K562 (cell line): ENCODE measurements around the gene PALMD. TPM values are rescaled to one million over a fixed set of nuclear protein-coding genes. Genes with fewer than 3 reads are reported as not detected.

ENCODE experiments used
- BHLHE40 ChIP-seq: IDR thresholded peaks from 2 replicates; pipeline ENCODE4 v1.6.1; 2011; ENCODE audit warnings: low read length, improper control_type of control experiment
- BMI1 ChIP-seq: fragments of 150-350 bp; IDR thresholded peaks from 2 replicates; pipeline ENCODE4 v1.6.1; 2014; ENCODE audit warnings: low read length
- C11orf30 ChIP-seq: fragments of 450-650 bp; IDR thresholded peaks from 2 replicates; pipeline ENCODE4 v1.6.1; 2016; ENCODE audit warnings: low read depth, mild to moderate bottlenecking
- CEBPB ChIP-seq: fragments of 450-650 bp; IDR thresholded peaks from 2 replicates; pipeline ENCODE4 v1.6.1; 2016; ENCODE audit warnings: missing genetic modification characterization, missing compliant biosample characterization
- CEBPG ChIP-seq, 3 experiments: fragments of 200-800 bp in 1 of 3; sonication (Bioruptor generic) in 1 of 3; sonication (generic) in 1 of 3; formaldehyde crosslinking in 1 of 3; IDR thresholded peaks in 2 of 3; conservative IDR thresholded peaks in 1 of 3; 2 replicates each; pipeline versions ENCODE4 v1.6.1 to v1.8.0; 2016 to 2022; ENCODE audit warnings: missing compliant biosample characterization in 2 of 3, missing genetic modification characterization in 2 of 3, mild to moderate bottlenecking in 1 of 3, missing genetic modification reagents in 1 of 3
- EZH2 ChIP-seq: IDR thresholded peaks from 2 replicates; pipeline ENCODE4 v1.6.1; 2012; ENCODE audit warnings: low read depth, mild to moderate bottlenecking, inconsistent platforms, low read length, borderline replicate concordance
- FOXK2 ChIP-seq, 2 experiments: fragments of 450-650 bp; IDR thresholded peaks in 1 of 2; conservative IDR thresholded peaks in 1 of 2; 2 replicates each; pipeline ENCODE4 v1.6.1; 2016; ENCODE audit warnings: low read depth in 2 of 2, mild to moderate bottlenecking in 1 of 2
- FOXO4 ChIP-seq: fragments of 450-650 bp; formaldehyde crosslinking; IDR thresholded peaks from 2 replicates; pipeline ENCODE4 v1.4.0; 2020; ENCODE audit warnings: mild to moderate bottlenecking, moderate library complexity
- ILF3 ChIP-seq: fragments of 450-650 bp; IDR thresholded peaks from 2 replicates; pipeline ENCODE4 v1.6.1; 2018; ENCODE audit warnings: antibody characterized with exemption, mild to moderate bottlenecking, moderate library complexity, borderline replicate concordance
- MED1 ChIP-seq: sonication (generic); formaldehyde crosslinking; IDR thresholded peaks from 2 replicates; pipeline ENCODE4 v1.8.1; 2023; ENCODE audit warnings: missing genetic modification reagents, borderline replicate concordance
- MTA2 ChIP-seq: fragments of 450-650 bp; IDR thresholded peaks from 2 replicates; pipeline ENCODE4 v1.6.1; 2016; ENCODE audit warnings: low read depth
- NCOR1 ChIP-seq: fragments of 450-650 bp; IDR thresholded peaks from 2 replicates; pipeline ENCODE4 v1.6.1; 2016; ENCODE audit warnings: mild to moderate bottlenecking, moderate library complexity
- RBM14 ChIP-seq: fragments of 200-400 bp; formaldehyde crosslinking; IDR thresholded peaks from 2 replicates; pipeline ENCODE4 v1.6.1; 2018; ENCODE audit warnings: low read depth, mild to moderate bottlenecking, low read length, moderate library complexity, borderline replicate concordance; ENCODE audit not compliant: insufficient read depth
- SMAD2 ChIP-seq: fragments of 150-350 bp; IDR thresholded peaks from 2 replicates; pipeline ENCODE4 v1.6.1; 2014; ENCODE audit warnings: low read depth, mild to moderate bottlenecking, low read length
- ZNF197 ChIP-seq: fragments of 200-800 bp; sonication (Bioruptor generic); IDR thresholded peaks from 2 replicates; pipeline ENCODE4 v1.6.1; 2016; ENCODE audit warnings: low read depth, missing genetic modification characterization, missing compliant biosample characterization
- ZNF239 ChIP-seq: fragments of 250-450 bp; sonication (Bioruptor Pico); IDR thresholded peaks from 2 replicates; pipeline ENCODE4 v1.4.0; 2020; ENCODE audit warnings: mild to moderate bottlenecking
- ZNF449 ChIP-seq: fragments of 250-450 bp; sonication (Bioruptor Pico); IDR thresholded peaks from 2 replicates; pipeline ENCODE4 v1.8.0; 2022; ENCODE audit warnings: moderate library complexity, mild to moderate bottlenecking, inconsistent platforms
- ZNF644 ChIP-seq: fragments of 200-800 bp; sonication (Bioruptor generic); IDR thresholded peaks from 2 replicates; pipeline ENCODE4 v1.6.1; 2016; ENCODE audit warnings: low read depth, missing genetic modification characterization, missing compliant biosample characterization
- polyA plus RNA-seq, 8 experiments: library from polyadenylated mRNA; depleted of rRNA in 4 of 8; stranded (reverse) in 5 of 8; unstranded in 3 of 8; fragments of >200 nt; fragmentation: Nextera tagmentation in 2 of 8; fragmentation: Illumina TruSeq in 1 of 8; extraction: Ambion mirVana in 2 of 8; extraction: Trizol in 1 of 8; gene quantifications; 2 replicates each; pipeline versions ENCODE4 v1.2.1 to v1.2.3, GENCODE V29; 2011 to 2014; ENCODE audit warnings: inconsistent platforms in 1 of 8, missing spikeins in 1 of 8
- total RNA-seq, 7 experiments: library from RNA; depleted of rRNA in 6 of 7; stranded (reverse); fragments of >200 nt in 6 of 7; fragmentation: Illumina TruSeq in 2 of 7; extraction: Trizol in 2 of 7; gene quantifications; 2 replicates each; pipeline versions ENCODE4 v1.2.1 to v1.2.3, GENCODE V29; 2011 to 2021; ENCODE audit warnings: low replicate concordance in 1 of 7
- TF ChIP-seq, protein P1 (sequence below): fragments of 250-450 bp; sonication (Bioruptor Pico); IDR thresholded peaks from 2 replicates; pipeline ENCODE4 v1.8.0; 2021; ENCODE audit warnings: moderate library complexity, mild to moderate bottlenecking, inconsistent platforms
- TF ChIP-seq, protein P2 (sequence below): fragments of 250-450 bp; sonication (Bioruptor Pico); IDR thresholded peaks from 2 replicates; pipeline ENCODE4 v1.5.0; 2021; ENCODE audit warnings: mild to moderate bottlenecking, moderate library complexity

PALMD gene
- total and polyA plus RNA-seq, 9 of the 15 experiments (the other 6 are each of a cell fraction or from before 2014, with no cell fraction given): 2.7 to 13.5 (median 5.4) TPM

- peak; percentile 58 for TF ChIP-seq BHLHE40
- TF ChIP-seq CEBPB (tag): peak; percentile 98
- TF ChIP-seq RBM14: no peak
- TF ChIP-seq CEBPG (CRISPR knock-in tag; IDR thresholded peaks at IDR 0.05): peak; percentile 65
- TF ChIP-seq CEBPG (tag; conservative IDR thresholded peaks at IDR 0.05 in 1 of 2, IDR thresholded peaks at IDR 0.05 in 1 of 2): peak; percentile 89 to 91
- no peak for TF ChIP-seq ZNF197 (CRISPR knock-in tag)
- no peak for TF ChIP-seq EZH2
- TF ChIP-seq MTA2: peak; percentile 53
- no peak for TF ChIP-seq ILF3
- no peak for TF ChIP-seq ZNF644 (tag)
- no peak for TF ChIP-seq ZNF449
- no peak for TF ChIP-seq C11orf30
- no peak for TF ChIP-seq MED1 (CRISPR knock-in tag)
- no peak for TF ChIP-seq FOXO4 (CRISPR knock-in tag)
- TF ChIP-seq BMI1: no peak
- no peak for TF ChIP-seq FOXK2 (conservative IDR thresholded peaks at IDR 0.05 in 1 of 2, IDR thresholded peaks at IDR 0.05 in 1 of 2; ENCODE audit: low read depth in 2 of 2)
- TF ChIP-seq SMAD2: no peak
- TF ChIP-seq ZNF239 (CRISPR knock-in tag): no peak
- TF ChIP-seq, protein P1, sequence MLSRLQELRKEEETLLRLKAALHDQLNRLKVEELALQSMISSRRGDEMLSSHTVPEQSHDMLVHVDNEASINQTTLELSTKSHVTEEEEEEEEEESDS: no peak
- TF ChIP-seq, protein P2, sequence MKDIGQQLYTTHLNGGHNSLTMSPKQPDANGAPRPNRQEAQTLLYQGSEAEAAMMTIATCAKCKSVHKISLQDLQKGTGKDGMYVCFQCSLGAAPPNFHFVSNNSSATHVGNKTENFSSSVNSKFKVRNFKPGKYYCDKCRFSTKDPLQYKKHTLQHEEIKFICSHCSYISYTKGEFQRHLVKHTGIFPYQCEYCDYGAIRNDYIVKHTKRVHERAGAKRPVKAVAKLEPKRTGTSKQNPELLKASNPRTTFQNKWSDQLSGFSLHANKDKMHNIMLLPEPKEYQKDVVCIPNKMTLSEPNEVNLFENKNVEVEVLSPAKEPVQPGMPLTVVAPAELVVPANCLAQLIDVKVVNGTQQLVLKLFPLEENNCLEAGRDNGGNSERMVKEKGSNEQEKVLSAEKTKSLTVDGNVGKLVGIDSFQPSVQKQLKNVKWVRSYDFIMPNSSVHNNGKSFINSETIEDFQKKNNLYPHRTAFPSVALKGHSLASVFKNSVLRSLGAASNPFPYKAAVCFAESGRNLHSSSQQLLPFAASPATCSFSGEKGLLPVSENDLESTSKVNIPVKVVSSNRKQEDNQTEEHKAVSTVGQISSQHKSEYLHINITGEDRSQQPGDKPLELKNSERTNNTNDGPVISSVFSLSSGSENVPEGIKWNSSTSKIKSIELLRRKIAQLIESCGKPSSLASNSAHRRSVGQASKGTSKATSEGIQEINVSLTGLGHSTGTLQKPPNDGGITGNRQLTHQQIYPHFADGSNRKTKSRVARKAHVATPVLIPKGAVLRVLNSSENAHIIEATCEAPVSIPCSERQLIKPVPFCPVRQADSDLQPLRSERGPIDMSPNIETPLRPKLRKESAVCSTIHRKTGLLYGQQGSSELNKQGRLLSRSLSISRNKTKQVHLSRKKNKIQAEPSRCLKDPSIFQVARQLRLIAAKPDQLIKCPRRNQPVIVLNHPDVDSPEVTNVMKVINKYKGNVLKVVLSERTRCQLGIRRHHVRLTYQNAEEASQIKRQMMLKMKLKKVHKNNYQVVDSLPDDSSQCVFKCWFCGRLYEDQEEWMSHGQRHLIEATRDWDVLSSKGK: no peak
- peak; percentile 65 for TF ChIP-seq NCOR1
Observed at GRCh38 chr1:99642053-99642452, 3.9 kb upstream of the PALMD start (continued).
